IPS-15b (cell line): ENCODE data around the gene SLC4A11.

Source experiments
- H3K27me3 ChIP-seq: one replicate; pipeline ENCODE4 v1.6.1; 2013; ENCODE audit warnings: low read length; ENCODE audit not compliant: control insufficient read depth, insufficient read depth
- H3K36me3 ChIP-seq: one replicate; pipeline ENCODE4 v1.6.1; 2013; ENCODE audit warnings: low read length; ENCODE audit not compliant: control insufficient read depth, insufficient read depth
- H3K4me1 ChIP-seq: one replicate; pipeline ENCODE4 v1.6.1; 2013; ENCODE audit warnings: mild to moderate bottlenecking, low read length; ENCODE audit not compliant: control insufficient read depth, insufficient read depth
- H3K4me3 ChIP-seq: one replicate; pipeline ENCODE4 v1.5.1; 2013; ENCODE audit warnings: low read depth, low read length
- H3K9ac ChIP-seq: one replicate; pipeline ENCODE4 v1.6.1; 2013; ENCODE audit warnings: low read depth, mild to moderate bottlenecking, low read length
- H3K9me3 ChIP-seq: one replicate; pipeline ENCODE4 v1.6.1; 2013; ENCODE audit warnings: mild to moderate bottlenecking, low read length; ENCODE audit not compliant: control insufficient read depth, insufficient read depth

The SLC4A11 gene

GRCh38 chr20:3270051-3270450 is 31.1 kb upstream of the SLC4A11 start:
- Histone ChIP-seq H3K9ac (no peak overlapping the region), H3K27me3 (no peaks in the 10 kb centered on the region), H3K4me3 (no peak overlapping the region), H3K36me3 (no peaks in the 10 kb centered on the region), H3K9me3 (no peaks in the 10 kb centered on the region), H3K4me1 (no peaks in the 10 kb centered on the region)

- no peaks in the 10 kb centered on the region for H3K36me3 ChIP-seq
- H3K9ac ChIP-seq = no peak overlapping the region
- H3K27me3 ChIP-seq = no peaks in the 10 kb centered on the region
- no peak overlapping the region for H3K4me3 ChIP-seq
- no peaks in the 10 kb centered on the region for H3K4me1 ChIP-seq
- H3K9me3 ChIP-seq = no peaks in the 10 kb centered on the region
Measured at GRCh38 chr20:3262566-3262965, 23.6 kb upstream of the SLC4A11 start.

- no peaks in the 10 kb centered on the region for H3K9me3 ChIP-seq
- no peak overlapping the region for H3K9ac ChIP-seq
- H3K4me1 ChIP-seq = no peaks in the 10 kb centered on the region
- H3K4me3 ChIP-seq = no peak overlapping the region
- no peaks in the 10 kb centered on the region for H3K27me3 ChIP-seq
- H3K36me3 ChIP-seq = peaks cover 6% of the 10 kb centered on the region
Measured at GRCh38 chr20:3258429-3258828, 19.4 kb upstream of the SLC4A11 start.

GRCh38 chr20:3255728-3256127 is 16.7 kb upstream of the SLC4A11 start:
- Histone ChIP-seq H3K27me3 (no peaks in the 10 kb centered on the region), H3K36me3 (peaks cover 6% of the 10 kb centered on the region), H3K4me1 (no peaks in the 10 kb centered on the region), H3K9ac (no peak overlapping the region), H3K4me3 (no peak overlapping the region), H3K9me3 (no peaks in the 10 kb centered on the region)

GRCh38 chr20:3251806-3252205 is 12.8 kb upstream of the SLC4A11 start:
- H3K27me3 ChIP-seq = peaks cover 24% of the 10 kb centered on the region

GRCh38 chr20:3250091-3250504 is 11.1 kb upstream of the SLC4A11 start:
- Histone ChIP-seq H3K9me3 (no peaks in the 10 kb centered on the region), H3K9ac (no peak overlapping the region), H3K36me3 (no peaks in the 10 kb centered on the region), H3K27me3 (peaks cover 27% of the 10 kb centered on the region), H3K4me3 (no peak overlapping the region), H3K4me1 (no peaks in the 10 kb centered on the region)

More at GRCh38 chr20:3251806-3252205, 12.8 kb upstream of the SLC4A11 start:
- no peak overlapping the region for H3K4me3 ChIP-seq
- H3K36me3 ChIP-seq = peaks cover 6% of the 10 kb centered on the region
- no peaks in the 10 kb centered on the region for H3K9me3 ChIP-seq
- H3K9ac ChIP-seq = no peak overlapping the region
- no peaks in the 10 kb centered on the region for H3K4me1 ChIP-seq

GRCh38 chr20:3248993-3249347 is 10.0 kb upstream of the SLC4A11 start:
- peaks cover 28% of the 10 kb centered on the region for H3K27me3 ChIP-seq
- no peaks in the 10 kb centered on the region for H3K4me1 ChIP-seq
- no peaks in the 10 kb centered on the region for H3K9me3 ChIP-seq
- no peaks in the 10 kb centered on the region for H3K36me3 ChIP-seq
- peak overlapping the region; percentile 58 for H3K4me3 ChIP-seq
- H3K9ac ChIP-seq = no peak overlapping the region

GRCh38 chr20:3248167-3248992 is 9.4 kb upstream of the SLC4A11 start:
- no peaks in the 10 kb centered on the region for H3K36me3 ChIP-seq
- H3K9me3 ChIP-seq = no peaks in the 10 kb centered on the region
- H3K27me3 ChIP-seq = peaks cover 28% of the 10 kb centered on the region
- H3K9ac ChIP-seq = no peak overlapping the region
- H3K4me1 ChIP-seq = no peaks in the 10 kb centered on the region
- peak overlapping the region; percentile 58 for H3K4me3 ChIP-seq

GRCh38 chr20:3247638-3248037 is 8.6 kb upstream of the SLC4A11 start:
- Histone ChIP-seq H3K4me3 (peak overlapping the region; percentile 58), H3K27me3 (peaks cover 28% of the 10 kb centered on the region), H3K9ac (no peak overlapping the region), H3K9me3 (no peaks in the 10 kb centered on the region), H3K36me3 (no peaks in the 10 kb centered on the region), H3K4me1 (no peaks in the 10 kb centered on the region)

GRCh38 chr20:3246682-3247081 is 7.7 kb upstream of the SLC4A11 start:
- Histone ChIP-seq H3K4me3 (no peak overlapping the region), H3K4me1 (no peaks in the 10 kb centered on the region), H3K36me3 (no peaks in the 10 kb centered on the region), H3K9me3 (no peaks in the 10 kb centered on the region), H3K9ac (no peak overlapping the region), H3K27me3 (peaks cover 28% of the 10 kb centered on the region)

- Histone ChIP-seq H3K4me1 (no peaks in the 10 kb centered on the region), H3K4me3 (no peak overlapping the region), H3K27me3 (peaks cover 36% of the 10 kb centered on the region), H3K9me3 (no peaks in the 10 kb centered on the region), H3K9ac (no peak overlapping the region), H3K36me3 (no peaks in the 10 kb centered on the region)
Measured at GRCh38 chr20:3245711-3246110, 6.7 kb upstream of the SLC4A11 start.

- Histone ChIP-seq H3K27me3 (peaks cover 41% of the 10 kb centered on the region), H3K4me1 (peaks cover 2% of the 10 kb centered on the region), H3K36me3 (no peaks in the 10 kb centered on the region), H3K9me3 (no peaks in the 10 kb centered on the region), H3K4me3 (no peak overlapping the region), H3K9ac (no peak overlapping the region)
Measured at GRCh38 chr20:3245156-3245555, 6.2 kb upstream of the SLC4A11 start.
